SK-N-SH treated with all-trans-retinoic acid at 6 μM for 48 hours (cell line): ENCODE data around the gene UQCRH.

Experiments used
- ARNTL ChIP-seq: fragments of 450-650 bp; formaldehyde crosslinking; IDR thresholded peaks from 2 replicates; pipeline ENCODE4 v1.5.0; 2020; ENCODE audit warnings: low read depth, mild to moderate bottlenecking, moderate library complexity, borderline replicate concordance
- CREB5 ChIP-seq: fragments of 250-450 bp; sonication (Bioruptor Pico); IDR thresholded peaks from 2 replicates; pipeline ENCODE4 v1.5.1; 2020; ENCODE audit warnings: low read depth, mild to moderate bottlenecking, moderate library complexity
- CSRNP3 ChIP-seq: fragments of 250-450 bp; sonication (Bioruptor Pico); IDR thresholded peaks from 2 replicates; pipeline ENCODE4 v1.5.1; 2021; ENCODE audit warnings: mild to moderate bottlenecking, moderate library complexity
- GLIS3 ChIP-seq: fragments of 250-450 bp; sonication (Bioruptor Pico); IDR thresholded peaks from 2 replicates; pipeline ENCODE4 v1.5.0; 2020; ENCODE audit warnings: mild to moderate bottlenecking, moderate library complexity
- PATZ1 ChIP-seq: fragments of 250-450 bp; sonication (Bioruptor Pico); IDR thresholded peaks from 2 replicates; pipeline ENCODE4 v1.8.0; 2020; ENCODE audit warnings: mild to moderate bottlenecking, moderate library complexity, borderline replicate concordance
- PPARA ChIP-seq: fragments of 250-450 bp; sonication (Bioruptor Pico); IDR thresholded peaks from 2 replicates; pipeline ENCODE4 v1.5.0; 2020; ENCODE audit warnings: mild to moderate bottlenecking, borderline replicate concordance
- TSHZ2 ChIP-seq: fragments of 250-450 bp; sonication (Bioruptor Pico); IDR thresholded peaks from 2 replicates; pipeline ENCODE4 v1.5.0; 2020; ENCODE audit warnings: mild to moderate bottlenecking, moderate library complexity
- ZFP3 ChIP-seq: fragments of 250-450 bp; sonication (Bioruptor Pico); IDR thresholded peaks from 2 replicates; pipeline ENCODE4 v1.5.0; 2020; ENCODE audit warnings: mild to moderate bottlenecking, moderate library complexity
- ZNF565 ChIP-seq: fragments of 450-650 bp; formaldehyde crosslinking; conservative IDR thresholded peaks from 2 replicates; pipeline ENCODE4 v1.5.0; 2020; ENCODE audit warnings: low read depth, mild to moderate bottlenecking, moderate library complexity

- TF ChIP-seq CREB5 (no peak), PATZ1 (CRISPR knock-in tag) (no peak), GLIS3 (CRISPR knock-in tag) (no peak), ZFP3 (CRISPR knock-in tag) (no peak), TSHZ2 (CRISPR knock-in tag) (no peak), ZNF565 (no peak), ARNTL (CRISPR knock-in tag) (no peak), CSRNP3 (no peak), PPARA (CRISPR knock-in tag) (no peak)
Measured at GRCh38 chr1:46345281-46345680, 41.8 kb downstream of the UQCRH start.
